Peyer's patch (tissue), 4 donors: ENCODE data around the gene METTL1.

Experiments
- POLR2A ChIP-seq, 2 donors: fragments of 450-650 bp; IDR thresholded peaks; one replicate each; pipeline ENCODE4 v1.5.1; 2017; ENCODE audit warnings: antibody characterized with exemption in 2 of 2, mild to moderate bottlenecking in 2 of 2, moderate library complexity in 2 of 2
- TF ChIP-seq, protein P1 (sequence below), 6 experiments: fragments of 450-650 bp in 4 of 6; fragments of 200-600 bp in 2 of 6; sonication (generic) in 1 of 6; IDR thresholded peaks; one replicate each; pipeline ENCODE4 v1.5.1; 2017 to 2019; ENCODE audit warnings: antibody characterized with exemption in 6 of 6, mild to moderate bottlenecking in 3 of 6, moderate library complexity in 1 of 6

DNA sequence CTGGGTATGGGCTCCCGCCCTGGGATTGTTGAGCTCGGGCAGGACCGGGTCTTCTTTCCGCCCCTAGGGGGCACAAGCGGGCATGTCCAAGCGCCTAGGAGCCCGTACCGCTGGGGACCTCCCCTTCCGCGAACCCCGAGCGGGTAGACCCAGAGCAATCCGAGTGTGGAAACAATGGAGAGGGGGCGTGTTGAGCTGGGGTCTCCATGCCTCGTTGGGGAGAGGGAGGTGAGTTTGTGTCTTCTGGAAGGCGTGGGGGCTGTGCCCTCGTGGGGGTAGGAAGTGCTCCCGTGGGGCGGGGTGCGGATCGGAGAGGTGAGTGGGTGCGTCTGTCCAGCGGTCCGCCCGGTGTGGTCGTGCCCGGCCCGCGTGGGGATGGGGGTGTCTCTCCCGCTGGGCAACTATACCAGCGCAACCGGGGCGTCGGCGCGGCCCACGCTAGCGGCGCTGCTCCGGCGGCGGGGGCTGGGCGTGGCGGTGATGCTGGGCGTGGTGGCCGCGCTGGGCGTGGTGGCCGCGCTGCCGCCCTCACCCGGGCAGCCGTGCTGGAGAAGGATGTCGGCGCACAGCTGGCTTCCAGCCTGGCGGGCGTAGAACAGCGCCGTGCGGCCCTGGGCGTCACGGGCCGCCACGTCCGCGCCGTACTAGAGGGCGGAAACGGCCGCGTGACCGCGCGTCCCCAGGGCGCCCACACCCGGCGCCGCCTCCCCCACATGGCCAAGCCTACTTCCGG lies 45.6 kb downstream of the METTL1 start:
- TF ChIP-seq, protein P1, sequence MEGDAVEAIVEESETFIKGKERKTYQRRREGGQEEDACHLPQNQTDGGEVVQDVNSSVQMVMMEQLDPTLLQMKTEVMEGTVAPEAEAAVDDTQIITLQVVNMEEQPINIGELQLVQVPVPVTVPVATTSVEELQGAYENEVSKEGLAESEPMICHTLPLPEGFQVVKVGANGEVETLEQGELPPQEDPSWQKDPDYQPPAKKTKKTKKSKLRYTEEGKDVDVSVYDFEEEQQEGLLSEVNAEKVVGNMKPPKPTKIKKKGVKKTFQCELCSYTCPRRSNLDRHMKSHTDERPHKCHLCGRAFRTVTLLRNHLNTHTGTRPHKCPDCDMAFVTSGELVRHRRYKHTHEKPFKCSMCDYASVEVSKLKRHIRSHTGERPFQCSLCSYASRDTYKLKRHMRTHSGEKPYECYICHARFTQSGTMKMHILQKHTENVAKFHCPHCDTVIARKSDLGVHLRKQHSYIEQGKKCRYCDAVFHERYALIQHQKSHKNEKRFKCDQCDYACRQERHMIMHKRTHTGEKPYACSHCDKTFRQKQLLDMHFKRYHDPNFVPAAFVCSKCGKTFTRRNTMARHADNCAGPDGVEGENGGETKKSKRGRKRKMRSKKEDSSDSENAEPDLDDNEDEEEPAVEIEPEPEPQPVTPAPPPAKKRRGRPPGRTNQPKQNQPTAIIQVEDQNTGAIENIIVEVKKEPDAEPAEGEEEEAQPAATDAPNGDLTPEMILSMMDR (IDR thresholded peaks at IDR 0.05), result peak in 5 of 6 experiments; percentile 6 to 65 (median 59)
- TF ChIP-seq POLR2A (IDR thresholded peaks at IDR 0.05), result no peak
